B cell (primary cell): ENCODE measurements around the gene PPP2R5B. TPM values are rescaled to one million over a fixed set of nuclear protein-coding genes. Genes with fewer than 3 reads are reported as not detected.

ENCODE experiments used
- ATAC-seq: fragments of 200-7000 bp; cut with Tn5 transposase; one replicate; pipeline ENCODE4 v1.10.0; 2021; ENCODE audit warnings: low read depth, mild to moderate bottlenecking, moderate number of reproducible peaks, moderate library complexity
- CTCF ChIA-PET: fragments of 350-600 bp; sonication (Branson Sonifier 250); formaldehyde crosslinking; loops from one replicate; lab custom pipeline; 2021; ENCODE audit warnings: antibody characterized with exemption, inconsistent platforms; lab: Charles Lee
- POLR2A ChIA-PET: fragments of 350-600 bp; sonication (Branson Sonifier 250); formaldehyde crosslinking; loops from one replicate; lab custom pipeline; 2021; ENCODE audit warnings: antibody characterized with exemption; lab: Charles Lee
- DNase-seq: peaks from one replicate; pipeline ENCODE4 v3.0.0; 2013
- H2AFZ ChIP-seq: 2 replicates; pipeline ENCODE4 v1.6.1; 2012; ENCODE audit warnings: mild to moderate bottlenecking, low read depth, low read length; ENCODE audit not compliant: insufficient read depth, poor library complexity, severe bottlenecking
- H3K27ac ChIP-seq, 2 donors: 1 replicate in 1 of 2; 2 replicates in 1 of 2; pipeline ENCODE4 v1.5.1; 2012 to 2013; ENCODE audit warnings: low read length in 2 of 2, mild to moderate bottlenecking in 2 of 2, moderate library complexity in 1 of 2
- H3K27me3 ChIP-seq, 4 experiments: fragments of 200-600 bp in 1 of 4; sonication (generic) in 1 of 4; replicated peaks in 1 of 4; 1 replicate in 2 of 4; 2 replicates in 2 of 4; pipeline versions ENCODE4 v1.6.1 to v1.7.0; 2013 to 2016; ENCODE audit warnings: low read length in 3 of 4, mild to moderate bottlenecking in 2 of 4, mixed read lengths in 1 of 4, moderate library complexity in 1 of 4; ENCODE audit not compliant: insufficient read depth in 4 of 4, control insufficient read depth in 3 of 4; ENCODE audit errors: control extremely low read depth in 1 of 4
- H3K36me3 ChIP-seq, 2 experiments: replicated peaks in 1 of 2; 1 replicate in 1 of 2; 2 replicates in 1 of 2; pipeline versions ENCODE4 v1.6.1 to v1.7.1; 2013; ENCODE audit warnings: low read length in 1 of 2; ENCODE audit not compliant: insufficient read depth in 2 of 2, control insufficient read depth in 1 of 2; ENCODE audit errors: control extremely low read depth in 1 of 2, extremely low read depth in 1 of 2
- H3K4me1 ChIP-seq, 2 donors: fragments of 200-600 bp in 1 of 2; sonication (generic) in 1 of 2; 1 replicate in 1 of 2; 2 replicates in 1 of 2; pipeline versions ENCODE4 v1.5.1 to v1.6.1; 2013 to 2017; ENCODE audit warnings: low read length in 2 of 2; ENCODE audit not compliant: control insufficient read depth in 2 of 2, insufficient read depth in 2 of 2
- H3K4me2 ChIP-seq: replicated peaks from 2 replicates; pipeline ENCODE3; 2012; ENCODE audit warnings: mild to moderate bottlenecking, low read depth, low read length; ENCODE audit not compliant: poor library complexity, severe bottlenecking
- H3K4me3 ChIP-seq, 5 experiments: fragments of 200-600 bp in 1 of 5; sonication (generic) in 1 of 5; 1 replicate in 3 of 5; 2 replicates in 2 of 5; pipeline versions ENCODE4 v1.5.1 to v1.7.0; 2011 to 2016; ENCODE audit warnings: low read length in 4 of 5, mild to moderate bottlenecking in 4 of 5, low read depth in 2 of 5, control low read depth in 1 of 5, moderate library complexity in 1 of 5; ENCODE audit not compliant: insufficient read depth in 1 of 5; ENCODE audit errors: control extremely low read depth in 1 of 5, extremely low read depth in 1 of 5
- H3K79me2 ChIP-seq: fragments of 200-600 bp; sonication (generic); one replicate; pipeline ENCODE4 v1.6.0; 2016; ENCODE audit warnings: low read length; ENCODE audit not compliant: control insufficient read depth, insufficient read depth
- H3K9ac ChIP-seq: fragments of 200-600 bp; sonication (generic); 2 replicates; pipeline ENCODE4 v1.6.1; 2017; ENCODE audit warnings: mild to moderate bottlenecking, low read length, moderate library complexity
- H3K9me3 ChIP-seq, 3 donors: one replicate each; pipeline versions ENCODE4 v1.6.1 to v1.7.1; 2013; ENCODE audit warnings: low read length in 2 of 3; ENCODE audit not compliant: control insufficient read depth in 2 of 3, insufficient read depth in 1 of 3; ENCODE audit errors: control extremely low read depth in 1 of 3
- H4K20me1 ChIP-seq: 2 replicates; pipeline ENCODE4 v1.6.0; 2012; ENCODE audit warnings: mild to moderate bottlenecking, low read length; ENCODE audit not compliant: insufficient read depth, control insufficient read depth, poor library complexity, severe bottlenecking
- H3K27ac Mint-ChIP-seq: one replicate; pipeline ENCODE4 v1.8.0; 2021; ENCODE audit warnings: mixed read lengths
- H3K27me3 Mint-ChIP-seq: one replicate; pipeline ENCODE4 v1.8.0; 2021; ENCODE audit warnings: mixed read lengths
- H3K4me1 Mint-ChIP-seq: one replicate; pipeline ENCODE4 v1.8.0; 2021; ENCODE audit warnings: mixed read lengths
- H3K4me3 Mint-ChIP-seq: one replicate; pipeline ENCODE4 v1.8.0; 2021; ENCODE audit warnings: mixed read lengths
- H3K9me3 Mint-ChIP-seq: one replicate; pipeline ENCODE4 v1.8.0; 2022; ENCODE audit warnings: mixed read lengths; ENCODE audit not compliant: insufficient read depth
- EZH2 ChIP-seq: IDR thresholded peaks from 2 replicates; pipeline ENCODE4 v1.6.1; 2012; ENCODE audit warnings: borderline replicate concordance, low read depth, mild to moderate bottlenecking, moderate library complexity, low read length; ENCODE audit not compliant: insufficient read depth, poor library complexity, severe bottlenecking
- WGBS: methylation state at CpG from one replicate; pipeline ENCODE4 v1.1.5; 2013; ENCODE audit warnings: missing lambda C conversion rate; ENCODE audit not compliant: insufficient coverage; 5-methylcytosine and 5-hydroxymethylcytosine counted together
- intact Hi-C: fragments of 100-400 bp; cut with micrococcal nuclease; formaldehyde crosslinking; loops from one replicate; pipeline ENCODE4 v1.10.0; 2022
- polyA plus RNA-seq: library from polyadenylated mRNA; depleted of rRNA; stranded (reverse); fragments of >200 nt; gene quantifications from 2 replicates; pipeline ENCODE4 v1.2.3, GENCODE V29; 2012
- total RNA-seq, 2 donors: library from RNA; stranded (reverse); fragments of 120-200 nt in 1 of 2; gene quantifications; 1 replicate in 1 of 2; 2 replicates in 1 of 2; pipeline versions ENCODE4 v1.2.3 to v1.2.4, GENCODE V29; 2013 to 2022
- TF ChIP-seq, protein P1 (sequence below): fragments of 200-600 bp; IDR thresholded peaks from one replicate; pipeline ENCODE4 v1.8.0; 2022; ENCODE audit warnings: antibody characterized with exemption, mild to moderate bottlenecking

PPP2R5B gene
- total and polyA plus RNA-seq, 2 donors (not counting 1 experiment from before 2014, with no cell fraction given): 22.6 to 30.5 TPM

DNA sequence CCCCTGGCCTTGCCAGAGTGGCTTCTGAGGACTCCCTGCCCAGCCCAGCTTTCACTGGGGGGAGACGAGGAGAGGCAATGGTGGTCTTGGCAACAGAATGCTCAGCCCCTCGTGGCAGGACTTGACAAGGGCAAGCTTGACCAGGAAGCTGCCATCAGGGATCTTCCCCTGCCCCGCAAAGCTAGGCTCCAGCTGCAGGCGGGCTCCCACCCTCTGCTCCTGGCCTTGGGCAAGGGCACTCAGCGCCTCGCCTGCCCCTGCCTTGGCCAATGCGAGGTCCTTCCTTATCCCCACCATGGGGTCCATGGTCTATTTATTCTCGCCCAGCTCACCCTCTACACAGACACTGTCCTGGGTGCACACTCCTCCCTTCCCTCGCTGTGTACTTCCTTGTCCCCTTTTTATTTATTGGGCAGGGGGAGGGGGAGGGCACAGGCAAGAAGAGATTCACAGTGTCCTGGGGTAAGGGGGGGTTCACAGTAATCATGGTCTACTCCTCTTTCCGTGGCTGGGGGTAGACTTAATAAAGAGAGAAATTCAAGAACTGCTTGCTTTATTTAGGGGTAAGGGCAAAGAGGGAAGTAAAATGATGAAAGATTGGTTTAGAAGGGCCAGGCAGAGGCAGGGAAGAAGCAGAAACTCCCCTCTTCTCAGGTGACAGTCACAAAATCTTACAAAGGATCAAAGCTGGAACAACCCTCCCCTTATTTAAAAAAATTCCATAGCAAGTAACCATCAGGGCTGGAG, 9.6 kb downstream of the PPP2R5B start:
- no peaks in the 10 kb centered on the region for H3K4me1 Mint-ChIP-seq
- Histone ChIP-seq H3K36me3 (peaks cover 0 to 37% of the 10 kb centered on the region in 2 experiments), H2AFZ (no peak overlapping the region), H3K4me2 (no peak overlapping the region), H3K9ac (no peak overlapping the region), H3K27ac (no peak overlapping the region), H3K4me1 (no peaks in the 10 kb centered on the region), H3K9me3 (no peaks in the 10 kb centered on the region), H4K20me1 (no peaks in the 10 kb centered on the region), H3K4me3 (no peak overlapping the region), H3K27me3 (no peaks in the 10 kb centered on the region), H3K79me2 (no peaks in the 10 kb centered on the region)
- no peak for DNase-seq
- ChIA-PET POLR2A (interaction anchor here (0.6 to 1.1 kb wide), 2 partner anchors 81 to 85 kb away, joined by 3 read pairs; no protein-coding TSS in a partner anchor), CTCF (interaction anchor here (0.6 to 0.7 kb wide), 2 partner anchors 74 to 760 kb away, joined by 3 read pairs; no protein-coding TSS in a partner anchor)
- intact Hi-C loops: no loop called here
- 87% methylated on average over 7 of the region's 10 CpGs for WGBS
- H3K9me3 Mint-ChIP-seq: no peaks in the 10 kb centered on the region
- no peak for ATAC-seq
- H3K27ac Mint-ChIP-seq: no peak overlapping the region
- TF ChIP-seq, protein P1, sequence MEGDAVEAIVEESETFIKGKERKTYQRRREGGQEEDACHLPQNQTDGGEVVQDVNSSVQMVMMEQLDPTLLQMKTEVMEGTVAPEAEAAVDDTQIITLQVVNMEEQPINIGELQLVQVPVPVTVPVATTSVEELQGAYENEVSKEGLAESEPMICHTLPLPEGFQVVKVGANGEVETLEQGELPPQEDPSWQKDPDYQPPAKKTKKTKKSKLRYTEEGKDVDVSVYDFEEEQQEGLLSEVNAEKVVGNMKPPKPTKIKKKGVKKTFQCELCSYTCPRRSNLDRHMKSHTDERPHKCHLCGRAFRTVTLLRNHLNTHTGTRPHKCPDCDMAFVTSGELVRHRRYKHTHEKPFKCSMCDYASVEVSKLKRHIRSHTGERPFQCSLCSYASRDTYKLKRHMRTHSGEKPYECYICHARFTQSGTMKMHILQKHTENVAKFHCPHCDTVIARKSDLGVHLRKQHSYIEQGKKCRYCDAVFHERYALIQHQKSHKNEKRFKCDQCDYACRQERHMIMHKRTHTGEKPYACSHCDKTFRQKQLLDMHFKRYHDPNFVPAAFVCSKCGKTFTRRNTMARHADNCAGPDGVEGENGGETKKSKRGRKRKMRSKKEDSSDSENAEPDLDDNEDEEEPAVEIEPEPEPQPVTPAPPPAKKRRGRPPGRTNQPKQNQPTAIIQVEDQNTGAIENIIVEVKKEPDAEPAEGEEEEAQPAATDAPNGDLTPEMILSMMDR: no peak
- no peak for TF ChIP-seq EZH2
- no peaks in the 10 kb centered on the region for H3K27me3 Mint-ChIP-seq
- no peak overlapping the region for H3K4me3 Mint-ChIP-seq
